ENCODE results near the gene NPC1.

GRCh38 chr18:23567671-23568070 is 18.6 kb downstream of the NPC1 start:
- no peak for TF ChIP-seq CEBPB (IDR thresholded peaks at IDR 0.05; ENCODE audit: low read depth)
- no peak for TF ChIP-seq CTCF (IDR thresholded peaks at IDR 0.05 in 2 of 3, conservative IDR thresholded peaks at IDR 0.05 in 1 of 3; ENCODE audit: borderline replicate concordance in 1 of 3, insufficient read depth in 1 of 3, low read depth in 2 of 3, low read length in 2 of 3)
